MM.1S (cell line): Measurements from ENCODE around the gene SGK1.

Experiments
- CTCF ChIP-seq: fragments of 300-600 bp; sonication (generic); IDR thresholded peaks from 2 replicates; pipeline ENCODE4 v1.5.1; 2016; ENCODE audit warnings: antibody characterized with exemption, low read length, mixed read lengths
- EZH2 ChIP-seq: fragments of 300-600 bp; sonication (generic); optimal IDR thresholded peaks from 2 replicates; pipeline ENCODE3; 2017; ENCODE audit warnings: low read depth, mild to moderate bottlenecking, antibody characterized with exemption, low read length, mixed read lengths

GRCh38 chr6:134164300-134164699 lies 153.6 kb downstream of the SGK1 start:
- TF ChIP-seq CTCF, result no peak
- no peak for TF ChIP-seq EZH2
